ENCODE data around the gene TPSD1. TPM values are rescaled to one million over a fixed set of nuclear protein-coding genes. Genes with fewer than 3 reads are reported as not detected.

Gene TPSD1
- total and polyA plus RNA-seq, 10 of the 15 experiments (the other 5 are each of a cell fraction or from before 2014, with no cell fraction given), result not detected

DNA sequence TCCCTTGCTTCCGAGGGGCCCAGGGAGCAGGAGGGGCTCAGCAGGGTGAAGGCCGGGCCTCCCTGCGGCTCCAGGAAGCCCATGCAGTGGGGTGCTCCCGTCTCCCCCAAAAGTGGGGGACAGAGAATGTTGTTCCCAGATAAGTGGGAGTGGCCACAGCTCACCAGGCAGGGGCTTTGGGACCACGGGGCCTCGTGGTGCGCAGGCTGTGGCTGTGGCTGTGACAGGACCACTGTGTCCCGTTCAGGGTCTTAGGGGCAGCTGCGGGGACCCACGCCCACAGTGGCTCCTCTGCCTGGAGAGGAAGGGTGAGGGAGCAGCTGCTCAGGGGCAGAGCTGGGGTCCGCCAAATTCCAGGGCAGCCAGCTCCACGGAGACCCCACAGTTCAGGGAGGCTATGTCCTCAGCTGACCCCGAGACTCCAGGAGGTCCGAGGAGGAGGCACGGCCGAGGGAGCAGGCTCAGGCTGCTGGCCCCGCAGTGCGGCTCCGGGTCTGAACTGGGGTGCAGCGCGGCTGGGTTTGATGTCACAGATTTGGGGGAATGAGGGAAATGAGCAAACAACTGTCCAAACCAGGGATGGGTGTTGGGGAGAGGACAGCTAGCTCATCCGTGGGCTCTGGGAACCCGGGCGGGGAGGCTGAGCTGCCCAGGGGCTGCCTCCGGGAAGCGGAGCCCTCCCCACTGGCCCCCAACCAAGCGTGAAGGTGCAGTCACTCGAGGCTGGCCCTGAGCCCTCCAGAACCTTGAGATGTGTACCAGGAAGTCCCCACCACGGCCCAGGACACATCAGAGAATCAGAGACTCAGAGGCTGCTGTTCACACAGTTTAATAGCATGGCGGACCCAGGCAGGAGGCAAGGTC lies 23.4 kb downstream of the TPSD1 start:
- H3K4me1 ChIP-seq (ENCODE audit: control insufficient read depth, insufficient read depth, low read length), result no peaks in the 10 kb centered on the region
- no peak overlapping the region for H2AFZ ChIP-seq (ENCODE audit: control insufficient read depth, low read depth, low read length)
- H3K36me3 ChIP-seq (ENCODE audit: control insufficient read depth in 2 of 2, insufficient read depth in 2 of 2, low read length in 1 of 2), result no peaks in the 10 kb centered on the region
- no TSS peak for BruUV-seq (replicated peaks)
- TF ChIP-seq, protein P1, sequence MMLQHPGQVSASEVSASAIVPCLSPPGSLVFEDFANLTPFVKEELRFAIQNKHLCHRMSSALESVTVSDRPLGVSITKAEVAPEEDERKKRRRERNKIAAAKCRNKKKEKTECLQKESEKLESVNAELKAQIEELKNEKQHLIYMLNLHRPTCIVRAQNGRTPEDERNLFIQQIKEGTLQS (IDR thresholded peaks at IDR 0.05; ENCODE audit: borderline replicate concordance, extremely low read depth, low read depth, low read length), result no peak
- TF ChIP-seq NBN (IDR thresholded peaks at IDR 0.05) (no peak), STAT1 (conservative IDR thresholded peaks at IDR 0.05) (no peak), ETV6 (conservative IDR thresholded peaks at IDR 0.05 in 1 of 2, IDR thresholded peaks at IDR 0.05 in 1 of 2; ENCODE audit: borderline replicate concordance in 1 of 2, low read depth in 1 of 2) (no peak), RFX5 (IDR thresholded peaks at IDR 0.05; ENCODE audit: low read depth, low read length) (no peak), EED (IDR thresholded peaks at IDR 0.05; ENCODE audit: low read depth) (no peak), MEF2B (IDR thresholded peaks at IDR 0.05; ENCODE audit: partially characterized antibody, poor library complexity, severe bottlenecking) (no peak), PBX3 (IDR thresholded peaks at IDR 0.05; ENCODE audit: insufficient replicate concordance, low read depth, low read length) (no peak), EZH2 (IDR thresholded peaks at IDR 0.05; ENCODE audit: borderline replicate concordance, control insufficient read depth, low read depth, low read length) (no peak), RELB (IDR thresholded peaks at IDR 0.05; ENCODE audit: low read depth) (no peak), SUPT20H (IDR thresholded peaks at IDR 0.05; ENCODE audit: borderline replicate concordance, control insufficient read depth, low read depth, low read length) (no peak), PML (IDR thresholded peaks at IDR 0.05; ENCODE audit: low read length) (no peak), BHLHE40 (IDR thresholded peaks at IDR 0.05; ENCODE audit: borderline replicate concordance in 1 of 2, low read depth in 2 of 2, low read length in 1 of 2) (no peak), SREBF1 (IDR thresholded peaks at IDR 0.05; ENCODE audit: low read length) (no peak), STAT3 (IDR thresholded peaks at IDR 0.05; ENCODE audit: low read depth, low read length) (no peak), ZBED1 (IDR thresholded peaks at IDR 0.05; ENCODE audit: borderline replicate concordance) (no peak), ZSCAN29 (IDR thresholded peaks at IDR 0.05) (no peak), CBX5 (IDR thresholded peaks at IDR 0.05; ENCODE audit: low read depth) (no peak), POLR2A (IDR thresholded peaks at IDR 0.05; ENCODE audit: low read depth, low read length) (no peak)
- TF ChIP-seq, protein P2, sequence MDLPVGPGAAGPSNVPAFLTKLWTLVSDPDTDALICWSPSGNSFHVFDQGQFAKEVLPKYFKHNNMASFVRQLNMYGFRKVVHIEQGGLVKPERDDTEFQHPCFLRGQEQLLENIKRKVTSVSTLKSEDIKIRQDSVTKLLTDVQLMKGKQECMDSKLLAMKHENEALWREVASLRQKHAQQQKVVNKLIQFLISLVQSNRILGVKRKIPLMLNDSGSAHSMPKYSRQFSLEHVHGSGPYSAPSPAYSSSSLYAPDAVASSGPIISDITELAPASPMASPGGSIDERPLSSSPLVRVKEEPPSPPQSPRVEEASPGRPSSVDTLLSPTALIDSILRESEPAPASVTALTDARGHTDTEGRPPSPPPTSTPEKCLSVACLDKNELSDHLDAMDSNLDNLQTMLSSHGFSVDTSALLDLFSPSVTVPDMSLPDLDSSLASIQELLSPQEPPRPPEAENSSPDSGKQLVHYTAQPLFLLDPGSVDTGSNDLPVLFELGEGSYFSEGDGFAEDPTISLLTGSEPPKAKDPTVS (IDR thresholded peaks at IDR 0.05; ENCODE audit: low read depth, low read length), result no peak
- in situ Hi-C loops (cut with MboI), result no loop called here
- H3K27ac ChIP-seq (ENCODE audit: control insufficient read depth, insufficient read depth), result no peak overlapping the region
- ChIA-PET SMC1A (ENCODE audit: uncharacterized antibody, unreplicated experiment) (no interaction called here), RAD21 (ENCODE audit: unreplicated experiment) (no interaction called here), CTCF (no interaction called here), POLR2A (no interaction called here)
- no peak overlapping the region for H3K4me2 ChIP-seq (ENCODE audit: control insufficient read depth, insufficient read depth)
- no peak overlapping the region for H3K9ac ChIP-seq (ENCODE audit: control insufficient read depth, insufficient read depth, low read length)
- no peaks in the 10 kb centered on the region for H3K9me3 ChIP-seq (replicated peaks; ENCODE audit: control insufficient read depth, insufficient read depth, low read length)
- H3K79me2 ChIP-seq (ENCODE audit: control insufficient read depth, insufficient read depth, low read length), result no peaks in the 10 kb centered on the region
- H3K27me3 ChIP-seq (replicated peaks in 1 of 2; ENCODE audit: control insufficient read depth in 2 of 2, insufficient read depth in 2 of 2, low read length in 1 of 2), result no peaks in the 10 kb centered on the region; a peak in 1 of 4 replicates
- intact Hi-C loops (cut with micrococcal nuclease; ENCODE audit: unreplicated experiment), result no loop called here
- FAIRE-seq (no peak), ATAC-seq (no peak), DNase-seq (ENCODE audit: low read depth, low spot score) (no peak)
- H4K20me1 ChIP-seq (ENCODE audit: control insufficient read depth, insufficient read depth), result no peaks in the 10 kb centered on the region
- no peak overlapping the region for H3K4me3 ChIP-seq
- WGBS (ENCODE audit: insufficient coverage, insufficient replicate concordance, low lambda C conversion rate, missing lambda C conversion rate), result 39% methylated on average over 30 of the region's 30 CpGs
